Measurements from ENCODE around the gene SOS2.

SOS2 gene

DNA sequence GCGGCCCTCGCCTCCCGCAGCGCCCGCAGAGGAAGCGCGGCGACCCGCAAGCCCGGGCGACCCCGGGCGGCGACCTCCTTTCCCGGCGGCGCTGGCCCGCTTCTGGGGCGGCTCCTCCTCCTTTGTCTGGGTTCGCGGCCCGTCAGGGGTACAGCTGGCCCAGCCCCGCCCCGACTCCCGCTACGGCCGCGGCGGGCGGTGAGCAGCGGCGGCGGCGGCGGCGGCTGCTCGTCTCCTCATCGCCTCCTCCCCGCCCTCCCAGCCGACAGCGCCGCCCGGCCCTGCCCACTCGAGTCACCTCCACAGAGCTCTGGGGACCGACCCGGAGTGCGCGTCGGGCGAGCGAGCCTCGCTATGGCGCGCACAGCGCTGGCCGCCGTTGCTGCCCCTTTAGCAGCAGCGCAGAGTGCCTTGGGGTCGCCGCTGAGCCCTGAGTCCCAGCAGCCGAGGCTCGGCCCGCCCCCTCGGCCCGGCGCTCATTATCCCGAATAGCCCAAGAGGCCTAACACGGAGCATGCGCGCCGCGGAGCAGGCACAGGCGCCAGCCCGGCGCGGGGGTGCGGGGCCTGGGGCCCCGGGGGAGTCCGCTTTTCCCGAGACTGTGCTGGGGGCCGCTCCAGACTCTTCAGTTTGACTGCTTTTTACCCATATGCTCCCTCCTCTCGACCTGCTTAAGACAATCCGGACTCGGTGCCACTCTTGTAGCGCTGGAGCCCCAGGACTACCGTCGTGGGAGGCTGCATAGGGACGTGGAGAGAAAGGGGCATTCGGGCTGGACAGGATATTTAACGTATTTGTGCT lies at the start of gene SOS2:
Gene SOS2 (minus strand): TSS at position 104 of the 801 bp plus-strand sequence. CDS start 295 bp downstream, outside the sequence.
- peak; percentile 85 for DNase-seq

DNA sequence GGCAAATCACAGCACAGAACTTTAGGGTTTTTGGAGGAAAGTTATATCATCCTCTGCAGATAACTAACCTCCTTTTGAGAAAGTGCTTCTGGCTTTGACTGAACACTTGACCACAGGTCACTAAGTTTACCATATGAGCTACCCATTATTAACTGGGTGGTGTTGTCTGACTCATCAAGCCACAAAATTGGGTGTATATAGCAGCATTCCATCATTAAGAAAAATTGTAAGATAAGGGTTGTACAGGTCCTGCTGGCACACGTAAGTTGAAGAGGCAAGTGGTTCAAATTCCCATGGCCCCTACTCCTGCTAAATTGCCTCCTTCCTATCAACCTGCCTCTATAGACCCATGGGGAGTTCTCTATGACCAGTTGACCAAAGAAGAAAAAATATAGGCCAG lies 41.1 kb upstream of the SOS2 start:
- no peak for DNase-seq

DNA sequence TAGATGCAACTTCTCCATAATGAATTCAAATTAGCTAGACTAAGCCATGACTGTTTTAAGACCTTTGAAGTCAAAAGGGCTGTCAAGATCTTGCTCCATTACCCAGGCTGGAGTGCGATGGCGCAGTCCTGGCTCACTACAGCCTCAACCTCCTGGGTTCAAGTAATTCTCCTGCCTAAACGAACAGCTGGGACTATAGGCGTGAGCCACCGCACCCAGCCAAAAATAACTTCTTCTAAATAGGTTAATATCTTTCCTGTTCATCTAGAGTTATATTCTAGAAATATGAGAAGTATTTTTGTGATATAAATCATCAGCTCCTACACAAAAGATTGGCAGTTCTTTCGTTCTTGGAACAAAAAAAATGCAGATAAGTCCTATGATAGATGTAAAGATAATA lies 39.6 kb upstream of the SOS2 start:
- no peak for DNase-seq

DNA sequence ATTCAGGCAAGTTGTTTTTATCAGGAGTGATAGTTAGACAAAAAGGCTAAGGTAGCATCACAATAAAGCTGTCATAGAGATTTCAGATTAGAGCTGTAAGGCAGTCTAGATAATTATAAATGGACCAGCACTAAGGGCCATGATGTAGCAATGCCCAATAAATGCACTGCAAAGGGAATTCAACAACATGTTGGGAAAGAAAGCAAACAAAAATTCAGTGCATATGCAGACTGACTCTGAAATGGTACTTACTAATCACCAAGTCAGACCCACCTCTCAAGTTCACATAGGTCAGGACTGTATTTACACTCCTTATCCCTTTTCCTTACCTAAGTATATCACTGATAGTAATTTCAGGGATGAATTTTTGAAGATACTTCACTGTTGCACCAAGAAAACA lies 33.7 kb upstream of the SOS2 start:
- DNase-seq: no peak

DNA sequence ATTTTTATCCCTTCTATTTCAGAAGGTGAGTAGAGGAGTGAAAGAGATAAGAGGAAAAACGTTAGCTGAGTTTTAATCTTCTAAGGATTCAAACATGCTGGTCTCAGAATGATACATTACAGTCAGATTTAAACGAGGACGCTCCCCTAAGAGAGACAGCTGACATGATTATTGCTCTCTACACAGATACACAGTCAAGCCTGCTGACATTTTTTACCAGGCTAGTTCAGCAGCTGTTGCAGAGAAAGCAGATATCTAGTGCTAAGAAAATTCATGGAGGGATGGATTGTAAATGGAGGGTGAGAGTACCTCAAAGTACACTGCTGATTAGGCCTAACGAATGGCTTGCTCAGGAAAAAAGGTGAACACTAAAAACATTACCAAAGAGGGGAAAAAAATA lies 31.9 kb upstream of the SOS2 start:
- DNase-seq: no peak

DNA sequence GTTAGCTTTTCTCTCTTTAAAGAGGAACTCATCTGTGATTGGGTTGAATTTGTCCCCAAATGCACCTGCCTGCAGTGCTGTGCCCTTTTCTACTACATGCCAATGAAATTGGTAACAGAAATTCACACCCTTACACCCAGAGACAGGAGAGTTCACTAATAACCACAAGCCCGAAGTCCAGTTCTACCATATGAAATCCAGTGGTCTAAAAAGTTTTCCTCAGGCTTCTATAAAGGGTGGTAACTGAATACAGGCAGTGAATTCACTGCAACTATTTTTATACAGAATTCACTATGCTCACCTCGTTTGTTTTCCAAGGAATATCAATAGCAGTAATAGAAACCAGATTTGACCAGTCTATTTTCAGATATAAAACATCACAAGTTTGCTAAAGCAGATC lies 31.5 kb upstream of the SOS2 start:
- no peak for DNase-seq

DNA sequence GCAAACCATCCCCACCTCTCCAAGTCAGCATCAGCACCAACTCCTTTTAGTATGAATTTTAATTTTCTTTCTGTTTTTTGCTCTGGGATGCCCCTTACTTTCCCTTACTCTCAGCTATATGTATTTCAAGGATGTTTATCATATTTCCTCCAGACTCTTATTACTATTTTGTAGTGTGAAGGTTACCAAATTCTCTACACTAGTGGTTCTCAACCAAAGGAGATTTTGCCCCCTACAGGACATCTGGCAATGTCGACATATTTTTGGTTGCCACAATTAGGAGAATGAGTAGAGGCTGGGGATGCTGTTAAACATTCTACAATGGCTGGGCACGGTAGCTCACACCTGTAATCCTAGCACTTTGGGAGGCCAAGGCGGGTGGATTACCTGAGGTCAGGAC lies 29.1 kb upstream of the SOS2 start:
- no peak for DNase-seq

DNA sequence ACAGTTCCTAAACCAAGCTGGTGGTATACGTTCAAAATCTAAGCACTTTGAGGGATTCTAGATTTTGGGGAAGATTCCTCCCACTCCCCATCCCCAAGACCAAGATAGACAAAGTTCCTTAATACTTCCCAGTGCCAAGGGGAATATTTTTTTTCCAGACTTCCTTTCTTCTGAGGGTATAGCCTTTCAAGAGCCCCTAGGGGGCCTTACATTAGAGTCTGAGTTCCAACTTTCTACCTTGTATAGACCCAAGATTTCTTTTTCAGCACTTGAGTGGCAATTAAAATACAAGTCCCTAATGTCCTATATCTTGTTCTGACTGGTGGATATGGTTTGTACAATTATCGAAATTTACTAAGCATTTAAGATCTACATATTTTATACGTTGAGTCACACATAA lies 28.7 kb upstream of the SOS2 start:
- no peak for DNase-seq

DNA sequence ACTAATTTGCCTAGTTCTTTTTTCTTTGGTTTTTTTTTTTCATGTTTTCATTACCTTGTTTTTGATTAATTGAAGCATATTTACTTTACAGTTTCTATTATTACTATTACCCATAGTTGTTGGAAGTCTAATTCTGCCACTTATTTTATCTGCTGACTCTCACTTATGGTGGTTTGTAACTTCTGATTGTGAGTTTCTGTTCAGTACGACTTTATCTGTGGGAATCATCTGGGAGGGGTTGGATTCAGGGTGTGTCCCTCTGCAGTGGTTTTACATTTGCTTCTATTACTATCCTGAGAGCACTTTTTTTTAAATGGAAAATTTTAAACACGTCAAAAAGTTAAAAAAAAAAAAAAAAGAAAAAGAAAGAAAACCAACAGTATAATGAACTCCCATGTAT lies 26.4 kb upstream of the SOS2 start:
- DNase-seq: no peak

DNA sequence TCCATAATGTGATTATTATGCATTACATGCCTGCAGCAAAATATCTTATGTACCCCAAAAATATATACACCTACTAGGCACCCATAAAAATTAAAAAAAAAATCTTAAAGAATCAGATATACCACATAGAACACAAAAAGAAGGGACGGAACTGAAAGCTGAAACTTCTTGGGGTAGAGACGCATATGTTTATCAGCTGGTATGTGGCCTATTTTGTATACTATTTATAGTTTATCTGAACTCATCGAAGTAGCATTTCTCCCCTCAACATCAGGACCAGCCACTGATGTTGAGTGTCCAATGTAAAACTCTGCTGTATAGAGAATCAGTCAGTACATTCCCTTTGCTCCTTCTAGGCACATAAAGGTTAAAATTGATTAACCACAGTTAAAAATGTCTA lies 22.9 kb upstream of the SOS2 start:
- DNase-seq: no peak

DNA sequence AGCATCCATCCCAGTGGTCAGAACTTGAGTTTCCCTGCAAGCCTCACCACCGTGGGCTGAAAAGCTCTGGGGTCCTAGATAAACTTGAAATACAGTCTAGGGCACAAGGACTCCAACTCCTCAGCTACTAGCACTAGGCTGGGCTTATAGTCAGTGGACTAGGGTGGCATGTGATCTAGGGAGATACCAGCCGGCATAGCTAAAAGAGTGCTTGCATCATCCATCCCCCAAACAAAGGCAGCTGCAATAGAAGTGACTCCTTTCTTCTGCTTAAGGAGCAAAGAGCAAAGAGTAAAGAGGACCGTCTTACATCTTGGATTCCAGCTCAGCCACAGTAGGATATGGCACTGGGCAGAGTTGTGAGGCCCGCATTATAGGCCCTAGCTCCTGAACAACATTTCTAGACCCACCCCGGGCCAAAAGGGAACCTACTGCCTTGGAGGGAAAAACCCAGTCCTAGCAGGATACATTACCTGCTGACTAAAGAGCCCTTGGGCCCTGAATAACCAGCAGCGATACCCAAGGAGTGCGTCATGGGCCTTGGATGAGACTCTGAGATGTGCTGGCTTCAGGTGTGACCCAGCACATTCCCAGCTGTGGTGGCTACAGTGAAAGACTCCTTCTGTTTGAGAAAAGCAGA lies 17.9 kb upstream of the SOS2 start:
- no peak for DNase-seq

DNA sequence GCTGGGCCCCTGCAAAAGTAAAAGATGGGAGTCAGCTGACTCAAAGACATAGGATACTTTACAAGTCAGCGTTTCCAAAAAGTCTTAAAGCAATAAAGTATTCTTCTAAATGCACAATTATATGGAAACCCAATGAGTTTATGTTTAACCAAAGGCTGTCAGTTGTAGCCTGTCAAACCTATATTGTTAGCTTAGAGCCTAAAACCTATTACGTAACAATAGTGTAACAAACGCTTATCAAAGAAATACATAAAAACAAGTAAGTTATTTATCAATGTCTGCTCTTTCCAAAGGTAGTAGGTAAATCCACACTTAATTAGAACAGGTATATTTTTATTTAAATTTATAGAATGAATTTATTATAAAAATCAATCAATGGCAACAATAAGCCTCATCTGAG lies 15.9 kb upstream of the SOS2 start:
- DNase-seq: no peak

DNA sequence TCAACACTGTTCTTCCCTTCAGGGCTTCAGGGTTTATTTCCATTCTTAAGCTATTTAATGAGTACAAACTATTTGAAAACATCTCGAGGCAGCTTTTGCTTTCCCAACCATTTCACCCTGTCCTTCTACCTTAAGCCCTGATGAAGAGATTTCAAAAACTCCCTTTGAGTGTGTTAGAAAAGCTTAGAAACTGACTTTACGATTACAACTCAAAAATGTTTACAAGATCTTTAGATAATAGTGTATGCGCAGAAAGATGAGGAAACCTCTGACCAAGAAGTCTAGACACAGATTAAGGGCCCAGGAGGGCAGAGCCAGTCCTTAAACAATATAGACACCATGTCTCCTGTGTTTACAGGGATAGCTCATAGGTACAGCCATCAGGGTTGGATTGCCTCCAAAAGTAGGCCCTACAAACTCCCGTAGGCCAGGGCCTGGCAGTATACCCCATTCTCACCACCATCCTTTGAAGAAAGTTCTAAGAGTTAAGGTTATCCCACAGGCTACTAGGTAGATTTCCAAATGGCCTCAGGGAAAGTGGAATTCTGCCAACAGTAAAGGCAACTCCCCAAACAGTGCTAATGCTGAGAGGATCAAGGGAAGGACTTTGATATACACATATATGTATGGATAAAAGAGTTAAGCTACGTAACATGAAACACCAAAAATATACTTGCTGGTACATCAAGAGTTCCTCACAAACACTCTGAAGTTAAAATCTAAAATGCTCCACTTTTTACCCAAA lies 11.4 kb upstream of the SOS2 start:
- no peak for DNase-seq

DNA sequence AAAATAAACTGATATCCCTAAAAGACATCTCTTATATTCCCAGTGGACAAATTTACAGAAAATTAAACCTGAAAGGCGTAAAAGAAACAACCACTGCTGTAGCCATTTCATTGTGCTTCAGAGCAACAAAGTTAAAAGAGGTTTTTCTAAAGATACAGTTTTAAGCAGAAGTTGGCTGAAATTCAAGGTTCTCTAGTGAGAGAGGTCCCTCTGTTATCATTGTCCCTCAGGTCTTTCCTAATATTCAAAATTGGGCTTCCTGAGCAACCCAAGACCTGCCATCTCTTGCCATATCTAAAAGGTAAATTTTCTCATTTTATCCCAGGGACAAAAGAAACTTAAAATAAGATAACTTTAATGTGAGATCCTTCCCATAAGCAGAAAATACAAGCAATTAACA lies 10.7 kb upstream of the SOS2 start:
- DNase-seq: no peak

DNA sequence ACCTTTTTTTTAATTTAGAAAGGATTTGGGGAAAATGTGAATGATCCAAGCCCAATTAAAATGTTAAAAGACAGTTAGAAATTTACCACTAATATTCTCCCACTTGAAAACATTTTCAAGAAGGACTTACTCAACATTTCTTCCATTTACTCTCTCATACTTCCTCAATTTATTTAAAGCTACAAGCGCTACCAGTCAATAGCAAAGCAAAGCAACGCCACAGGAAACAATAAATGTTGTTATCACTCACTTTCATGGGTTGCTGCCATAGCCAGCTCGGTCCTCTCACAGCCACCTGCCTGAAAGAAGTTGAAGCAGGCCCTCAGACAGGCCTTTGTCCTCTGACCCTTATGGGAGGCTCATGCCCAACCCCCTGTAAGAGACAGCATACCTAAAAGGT lies 6.0 kb upstream of the SOS2 start:
- no peak for DNase-seq

DNA sequence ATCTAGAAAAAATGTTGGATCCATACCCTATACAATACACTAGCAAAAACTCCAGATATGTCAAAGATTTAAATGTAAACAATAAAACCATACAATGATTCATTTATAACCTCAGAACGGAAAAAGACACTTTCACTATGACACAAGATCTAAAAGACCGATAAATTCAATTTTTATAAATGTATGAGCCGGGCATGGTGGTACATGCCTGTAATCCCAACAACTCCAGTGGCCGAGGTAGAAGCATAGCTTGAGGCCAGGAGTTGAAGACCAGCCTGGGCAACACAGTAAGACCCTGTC lies 2.5 kb upstream of the SOS2 start:
- DNase-seq: no peak

DNA sequence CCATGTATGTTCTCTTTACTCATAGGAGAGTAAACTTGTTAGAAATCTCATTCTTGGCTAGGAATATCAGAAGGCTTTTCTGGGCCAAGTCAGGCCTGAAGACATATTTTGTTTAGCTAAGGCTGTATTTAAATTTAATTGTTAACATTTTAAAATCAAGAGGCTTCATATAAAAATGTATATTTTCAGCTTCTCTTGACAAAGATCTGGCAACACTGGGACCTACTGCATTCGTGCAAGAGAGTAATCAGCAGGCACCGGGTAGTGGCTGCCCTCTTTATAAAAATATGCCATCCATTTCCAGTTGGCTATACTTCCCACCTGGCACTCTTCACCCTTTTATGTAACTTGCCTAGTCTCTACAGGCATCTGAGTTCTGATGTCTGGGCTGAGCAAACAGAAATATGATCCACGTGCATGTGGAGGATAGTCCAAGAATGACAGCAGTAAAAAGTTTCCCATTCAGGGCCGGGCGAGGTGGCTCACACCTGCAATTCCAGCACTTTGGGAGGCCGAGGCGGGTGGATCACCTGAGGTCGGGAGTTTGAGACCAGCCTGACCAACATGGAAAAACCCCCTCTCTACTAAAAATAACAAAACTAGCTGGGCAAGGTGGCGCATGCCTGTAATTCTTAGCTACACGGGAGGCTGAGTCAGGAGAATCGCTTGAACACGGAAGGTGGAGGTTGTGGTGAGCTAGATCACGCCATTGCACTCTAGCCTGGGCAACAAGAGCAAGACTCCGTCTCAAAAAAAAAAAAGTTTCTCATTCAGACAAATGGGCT lies 2.0 kb upstream of the SOS2 start:
- no peak for DNase-seq

DNA sequence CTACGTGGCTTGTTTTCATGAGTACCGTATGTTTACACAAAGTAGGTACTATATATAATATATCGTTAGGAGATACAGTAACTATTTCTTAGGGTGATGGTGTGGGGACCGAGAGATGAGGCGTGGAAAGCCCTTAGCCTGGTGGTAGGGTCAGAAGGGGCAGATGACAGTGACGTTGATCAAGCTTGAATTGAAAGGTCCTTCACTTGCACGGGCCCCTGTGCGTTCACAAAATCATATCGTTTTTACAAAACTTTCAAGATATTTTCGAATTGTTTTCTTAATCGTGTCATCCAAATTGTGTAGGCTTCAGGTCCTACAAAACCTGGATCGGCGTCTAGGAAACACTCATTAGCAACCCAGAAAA lies 881 bp upstream of the SOS2 start:
- no peak for DNase-seq

DNA sequence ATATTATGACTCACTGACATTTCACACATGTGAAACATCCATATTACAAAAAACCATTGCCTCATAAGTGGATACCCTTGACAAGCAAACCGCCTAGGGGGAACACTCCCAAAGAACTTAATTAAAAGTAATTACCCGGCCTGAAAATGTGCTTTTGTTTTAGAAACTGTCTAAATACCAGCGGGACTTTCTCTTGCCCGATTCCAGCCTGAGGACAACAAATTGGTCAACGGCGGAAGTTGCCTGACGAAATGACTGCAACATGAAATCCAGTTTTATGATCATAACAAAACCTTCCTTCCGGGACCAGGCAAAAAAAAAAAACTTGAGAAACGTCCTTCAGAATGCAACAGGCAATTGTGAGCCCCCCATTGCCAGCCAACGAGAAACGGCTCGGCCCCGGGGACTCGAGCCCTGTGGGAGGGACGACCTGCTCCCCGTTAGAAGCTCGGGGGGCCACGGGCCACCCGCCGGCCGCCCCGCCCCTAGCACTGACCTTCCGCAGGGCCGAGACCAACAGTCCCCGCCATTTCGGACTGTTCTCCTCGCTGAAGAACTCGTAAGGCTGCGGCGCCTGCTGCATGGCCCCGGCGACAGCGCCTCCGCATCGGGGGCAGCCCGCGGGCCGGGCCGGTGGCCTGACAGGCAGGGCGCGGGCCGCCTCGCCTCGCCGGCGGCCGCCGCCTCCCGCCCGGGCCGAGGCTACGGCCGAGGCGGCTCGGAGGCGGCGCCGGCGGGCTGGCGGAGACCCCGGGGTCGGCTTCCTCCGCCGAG lies 490 bp downstream of the SOS2 start:
- DNase-seq: peak; percentile 14

DNA sequence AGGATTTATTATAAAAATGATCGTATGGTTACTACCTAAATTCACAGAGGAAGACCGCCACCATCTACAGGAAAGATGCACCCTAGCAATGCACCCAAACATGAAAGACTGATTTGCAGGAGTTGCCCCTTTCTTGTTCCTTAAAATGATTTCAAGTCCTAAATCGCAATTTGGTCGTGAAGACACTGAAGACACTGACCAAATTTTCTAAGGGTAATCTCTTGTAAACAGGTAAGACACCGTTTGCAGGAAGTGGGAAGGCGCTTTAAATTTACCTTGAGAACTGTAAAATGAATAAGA lies 1.0 kb downstream of the SOS2 start:
- no peak for DNase-seq

DNA sequence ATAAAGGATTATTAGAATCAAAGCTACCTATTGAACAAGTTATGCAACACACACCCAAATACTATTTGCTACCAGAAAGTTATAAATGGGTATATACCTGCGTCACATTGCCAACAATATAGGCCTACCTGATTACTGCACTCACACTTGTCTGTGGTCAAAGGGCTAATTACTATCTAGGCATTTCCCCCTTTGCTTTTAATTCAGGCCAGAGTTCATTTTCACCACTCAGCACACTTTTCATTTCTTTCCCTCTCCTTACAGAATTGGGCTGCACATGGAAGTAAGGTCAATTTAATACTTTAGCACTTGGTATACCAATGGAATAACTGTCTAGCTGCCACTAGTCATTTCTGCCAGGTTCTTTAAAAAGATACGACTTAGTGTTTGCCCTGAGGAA lies 1.7 kb downstream of the SOS2 start:
- no peak for DNase-seq

DNA sequence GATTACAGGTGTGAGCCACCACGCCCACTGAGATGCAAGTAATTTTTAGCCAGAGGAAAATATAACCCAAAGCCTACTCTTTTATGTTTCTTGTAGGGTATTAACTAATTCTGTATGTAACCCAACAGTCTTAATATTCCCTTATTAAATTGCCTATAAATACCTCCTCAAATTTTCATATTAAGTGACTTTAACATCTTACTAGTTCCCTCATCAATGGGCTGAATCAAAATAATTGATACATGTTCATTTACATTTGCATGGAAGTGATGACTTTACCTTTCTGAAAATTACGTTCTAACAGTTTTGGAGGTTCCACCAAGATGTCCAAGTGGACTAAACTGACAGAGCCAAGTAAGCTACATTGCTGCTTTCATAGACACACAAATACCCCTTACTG lies 3.1 kb downstream of the SOS2 start:
- no peak for DNase-seq

DNA sequence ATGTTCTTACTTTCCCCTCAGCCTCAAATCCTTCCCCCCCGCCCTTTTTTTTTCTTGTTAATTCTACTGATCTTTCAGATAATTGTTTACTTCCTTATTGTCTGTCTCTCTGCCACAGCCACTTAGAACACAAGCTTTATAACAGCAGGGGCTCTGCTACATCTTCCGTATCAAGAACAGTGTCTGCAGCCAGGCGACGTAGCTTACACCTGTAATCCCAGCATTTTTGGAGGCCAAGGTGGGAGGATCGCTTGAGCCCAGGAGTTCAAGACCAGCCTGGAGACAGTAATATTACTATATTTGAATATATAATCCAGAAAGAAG lies 5.4 kb downstream of the SOS2 start:
- DNase-seq: no peak

All from CD4-positive, alpha-beta T cell treated with Interferon gamma for 1 hour (primary cell).